Peyer's patch (tissue), 4 donors: Measurements from ENCODE around the gene LILRA1.

Experiments
- CTCF ChIP-seq, 6 experiments: fragments of 450-650 bp in 4 of 6; fragments of 200-600 bp in 2 of 6; sonication (generic) in 1 of 6; IDR thresholded peaks; one replicate each; pipeline ENCODE4 v1.5.1; 2017 to 2019; ENCODE audit warnings: antibody characterized with exemption in 6 of 6, mild to moderate bottlenecking in 3 of 6, moderate library complexity in 1 of 6
- POLR2A ChIP-seq, 2 donors: fragments of 450-650 bp; IDR thresholded peaks; one replicate each; pipeline ENCODE4 v1.5.1; 2017; ENCODE audit warnings: antibody characterized with exemption in 2 of 2, mild to moderate bottlenecking in 2 of 2, moderate library complexity in 2 of 2

- no peak for TF ChIP-seq CTCF (IDR thresholded peaks at IDR 0.05)
- no peak for TF ChIP-seq POLR2A (IDR thresholded peaks at IDR 0.05)
Observed at GRCh38 chr19:54551950-54552912, 41.2 kb upstream of the LILRA1 start.
